Erythroblast (primary cell): ENCODE measurements around the gene MYBPC3.

Source experiments
- GATA1 ChIP-seq: IDR thresholded peaks from 2 replicates; pipeline ENCODE4 v1.6.1; 2011; ENCODE audit warnings: low read depth, mild to moderate bottlenecking, control low read depth, low read length, moderate library complexity
- POLR2A ChIP-seq: IDR thresholded peaks from 2 replicates; pipeline ENCODE4 v1.6.1; 2011; ENCODE audit warnings: mild to moderate bottlenecking, low read length

- TF ChIP-seq POLR2A (no peak), GATA1 (no peak)
Measured at GRCh38 chr11:47383071-47383470, 30.6 kb upstream of the MYBPC3 start.
